ENCODE measurements around the gene NFYA. TPM values are rescaled to one million over a fixed set of nuclear protein-coding genes. Genes with fewer than 3 reads are reported as not detected.
"Not testable (repeated sequence)": the region's sequence is repeated elsewhere in the genome, so short reads cannot be mapped to it uniquely, and the experiment has no call there.

Gene NFYA
- total RNA-seq, 2 experiments from 2014 or later, result 26.2 to 29.8 TPM

- H3K27ac Mint-ChIP-seq, result no peak overlapping the region
- CTCF ChIA-PET, result interaction anchor here (3.0 kb wide), 1 partner anchor 9 kb away, joined by 18 read pairs; no protein-coding TSS in a partner anchor
- no peaks in the 10 kb centered on the region for H3K9me3 Mint-ChIP-seq
- H3K4me1 Mint-ChIP-seq, result no peaks in the 10 kb centered on the region
- peaks cover 48% of the 10 kb centered on the region for H3K36me3 Mint-ChIP-seq (ENCODE audit: low read depth)
- no peaks in the 10 kb centered on the region for H3K27me3 Mint-ChIP-seq
- POLR2A ChIA-PET, result no interaction called here
- H3K4me3 Mint-ChIP-seq, result no peak overlapping the region
- no peak for DNase-seq
Observed at GRCh38 chr6:41100871-41101287, 28.1 kb downstream of the NFYA start.

DNA sequence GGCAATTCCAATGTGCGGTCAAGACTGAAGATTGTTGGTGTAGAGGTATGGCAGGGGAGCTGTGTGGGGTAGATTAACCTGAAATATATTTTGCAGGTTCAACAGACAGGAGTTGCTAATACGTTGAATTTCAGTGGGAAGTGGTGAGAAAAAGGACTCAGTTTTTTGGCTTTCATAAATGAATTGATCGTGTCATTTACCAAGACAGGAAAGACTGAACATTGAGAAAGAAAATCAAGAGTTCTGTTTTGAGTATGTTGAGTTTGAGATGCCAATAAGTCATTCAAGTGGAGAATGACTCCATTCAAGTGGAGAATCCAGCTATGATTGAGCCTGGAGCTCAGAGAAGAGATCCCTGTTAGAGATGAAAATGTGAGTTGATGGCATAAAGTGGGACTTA is 31.1 kb downstream of the NFYA start:
- no peak overlapping the region for H3K27ac Mint-ChIP-seq
- ChIA-PET POLR2A (interaction anchor here (0.8 to 1.2 kb wide), 3 partner anchors 12 to 75 kb away, joined by 3 to 4 read pairs (median 4); no protein-coding TSS in a partner anchor), CTCF (interaction anchor here (1.1 to 3.1 kb wide), 6 partner anchors 9 to 204 kb away, joined by 3 to 18 read pairs (median 4); no protein-coding TSS in a partner anchor)
- no peaks in the 10 kb centered on the region for H3K27me3 Mint-ChIP-seq
- no peaks in the 10 kb centered on the region for H3K4me1 Mint-ChIP-seq
- no peak overlapping the region for H3K4me3 Mint-ChIP-seq
- no peak for DNase-seq
- no peaks in the 10 kb centered on the region for H3K9me3 Mint-ChIP-seq
- H3K36me3 Mint-ChIP-seq (ENCODE audit: low read depth), result peaks cover 20% of the 10 kb centered on the region

DNA sequence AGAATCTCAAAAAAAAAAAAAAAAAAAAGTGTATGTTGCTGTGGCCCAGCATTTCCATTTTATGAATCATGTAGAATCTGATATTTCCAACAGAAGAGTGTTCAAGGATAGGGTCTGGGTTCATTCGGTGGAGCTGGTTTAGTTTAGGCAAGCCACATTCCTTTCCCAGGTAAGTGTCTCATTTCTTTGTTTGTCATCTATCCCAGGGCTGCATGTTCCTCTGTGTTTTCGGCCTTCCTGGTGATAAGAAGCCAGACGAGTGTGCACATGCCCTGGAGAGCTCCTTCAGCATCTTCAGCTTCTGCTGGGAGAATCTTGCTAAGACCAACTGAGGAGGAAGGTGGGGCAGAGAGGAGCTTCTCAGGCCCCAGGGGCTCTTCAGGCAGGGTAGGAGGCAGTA is 38.2 kb downstream of the NFYA start:
- Mint-ChIP-seq H3K9me3 (no peaks in the 10 kb centered on the region), H3K36me3 (ENCODE audit: low read depth) (no peaks in the 10 kb centered on the region), H3K4me3 (no peak overlapping the region), H3K27ac (no peak overlapping the region), H3K4me1 (no peaks in the 10 kb centered on the region), H3K27me3 (no peaks in the 10 kb centered on the region)
- ChIA-PET CTCF (interaction anchor here (2.1 kb wide), 1 partner anchor 71 kb away, joined by 9 read pairs; no protein-coding TSS in a partner anchor), POLR2A (interaction anchor here (0.6 kb wide), 1 partner anchor 24 kb away, joined by 3 read pairs; no protein-coding TSS in a partner anchor)
- DNase-seq, result no peak

DNA sequence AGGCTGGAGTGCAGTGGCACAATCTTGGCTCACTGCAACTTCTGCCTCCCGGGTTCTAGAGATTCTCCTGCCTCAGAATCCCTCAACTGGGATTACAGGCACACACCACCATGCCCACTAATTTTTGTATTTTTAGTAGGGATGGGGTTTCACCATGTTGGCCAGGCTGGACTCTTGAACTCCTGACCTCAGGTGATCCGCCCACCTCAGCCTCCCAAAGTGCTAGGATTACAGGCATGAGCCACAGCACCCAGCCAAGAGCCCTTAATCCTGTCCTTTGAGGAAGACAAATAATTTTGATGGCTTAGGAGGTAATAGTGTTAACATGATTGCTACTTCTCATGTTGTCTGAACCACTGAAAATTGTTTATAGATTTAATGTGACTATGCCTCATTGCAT is 42.3 kb downstream of the NFYA start:
- H3K27me3 Mint-ChIP-seq; H3K27ac Mint-ChIP-seq; H3K4me3 Mint-ChIP-seq; DNase-seq; H3K9me3 Mint-ChIP-seq; H3K4me1 Mint-ChIP-seq; H3K36me3 Mint-ChIP-seq (ENCODE audit: low read depth); POLR2A ChIA-PET: not testable (repeated sequence)
- CTCF ChIA-PET, result interaction anchor here (0.6 kb wide), 2 partner anchors 145 to 191 kb away, joined by 3 to 4 read pairs; no protein-coding TSS in a partner anchor

DNA sequence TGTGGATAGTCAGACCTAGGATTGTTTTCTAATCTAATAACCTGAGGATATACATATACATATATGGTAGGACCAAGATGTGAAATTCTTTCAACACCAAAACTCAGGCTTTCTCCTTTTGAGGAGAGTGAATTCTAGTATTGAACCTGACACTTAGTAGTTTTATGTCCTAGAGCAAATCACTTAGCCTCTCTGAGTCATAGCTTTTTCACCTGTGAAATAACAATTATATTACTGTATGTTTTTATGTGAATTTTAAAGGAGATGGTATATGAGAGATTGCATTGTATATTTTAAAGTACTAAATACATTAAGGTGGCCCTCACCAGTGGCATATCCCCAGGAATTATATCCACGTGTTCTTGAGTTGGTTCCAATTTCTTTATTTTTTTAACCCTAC is 46.7 kb downstream of the NFYA start:
- Mint-ChIP-seq H3K9me3 (no peaks in the 10 kb centered on the region), H3K4me1 (no peaks in the 10 kb centered on the region), H3K27me3 (no peaks in the 10 kb centered on the region), H3K36me3 (ENCODE audit: low read depth) (peaks cover 3% of the 10 kb centered on the region), H3K4me3 (no peak overlapping the region), H3K27ac (no peak overlapping the region)
- no peak for DNase-seq
- ChIA-PET CTCF (no interaction called here), POLR2A (no interaction called here)

- no peaks in the 10 kb centered on the region for H3K9me3 Mint-ChIP-seq
Observed at GRCh38 chr6:41120058-41120457, 47.3 kb downstream of the NFYA start.

DNA sequence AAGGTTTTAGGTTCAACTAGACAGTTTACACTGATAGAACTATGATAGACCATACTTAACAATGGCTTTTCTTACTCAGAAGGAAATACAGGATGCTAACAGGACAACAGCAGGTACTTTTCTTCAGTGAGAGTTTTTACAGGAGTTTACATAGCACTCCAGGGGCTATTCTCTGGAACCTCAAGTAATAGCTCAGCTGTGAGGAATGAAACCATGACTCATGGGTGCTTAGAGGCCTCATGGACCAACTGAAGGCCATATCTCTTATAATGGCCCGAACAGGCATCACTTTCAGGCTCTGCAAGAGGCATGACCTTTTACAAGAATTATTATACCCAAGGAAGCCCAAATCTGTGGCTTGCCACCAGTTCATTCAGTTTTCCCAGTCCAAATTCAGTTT is 49.6 kb downstream of the NFYA start:
- Mint-ChIP-seq H3K36me3 (ENCODE audit: low read depth) (peaks cover 5% of the 10 kb centered on the region), H3K9me3 (no peaks in the 10 kb centered on the region), H3K27me3 (no peaks in the 10 kb centered on the region), H3K4me1 (no peaks in the 10 kb centered on the region), H3K4me3 (no peak overlapping the region), H3K27ac (no peak overlapping the region)
- DNase-seq, result no peak
- ChIA-PET CTCF (interaction anchor here (0.9 kb wide), 1 partner anchor 156 kb away, joined by 3 read pairs; no protein-coding TSS in a partner anchor), POLR2A (no interaction called here)

More at GRCh38 chr6:41120058-41120457, 47.3 kb downstream of the NFYA start:
- POLR2A ChIA-PET, result no interaction called here
- Mint-ChIP-seq H3K27ac (no peak overlapping the region), H3K36me3 (ENCODE audit: low read depth) (peaks cover 3% of the 10 kb centered on the region), H3K4me1 (no peaks in the 10 kb centered on the region), H3K27me3 (no peaks in the 10 kb centered on the region), H3K4me3 (no peak overlapping the region)
- CTCF ChIA-PET, result no interaction called here
- no peak for DNase-seq

DNA sequence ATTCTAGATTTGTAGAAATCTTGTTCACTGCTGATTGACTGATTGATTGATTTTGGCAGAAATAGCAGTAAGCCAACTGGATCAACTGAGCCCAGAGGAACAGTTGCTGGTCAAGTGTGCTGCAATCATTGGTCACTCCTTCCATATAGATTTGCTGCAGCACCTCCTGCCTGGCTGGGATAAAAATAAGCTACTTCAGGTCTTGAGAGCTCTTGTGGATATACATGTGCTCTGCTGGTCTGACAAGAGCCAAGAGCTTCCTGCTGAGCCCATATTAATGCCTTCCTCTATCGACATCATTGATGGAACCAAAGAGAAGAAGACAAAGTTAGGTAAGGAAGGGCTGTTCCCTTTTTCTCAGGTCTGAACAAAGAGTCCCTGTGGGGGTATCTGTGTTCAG is 50.1 kb downstream of the NFYA start:
- no peak overlapping the region for H3K27ac Mint-ChIP-seq
- peaks cover 7% of the 10 kb centered on the region for H3K36me3 Mint-ChIP-seq (ENCODE audit: low read depth)
- H3K4me1 Mint-ChIP-seq, result no peaks in the 10 kb centered on the region
- no peaks in the 10 kb centered on the region for H3K27me3 Mint-ChIP-seq
- DNase-seq, result no peak
- ChIA-PET CTCF (interaction anchor here (0.9 kb wide), 1 partner anchor 156 kb away, joined by 3 read pairs; no protein-coding TSS in a partner anchor), POLR2A (no interaction called here)
- H3K4me3 Mint-ChIP-seq, result no peak overlapping the region
- no peaks in the 10 kb centered on the region for H3K9me3 Mint-ChIP-seq

DNA sequence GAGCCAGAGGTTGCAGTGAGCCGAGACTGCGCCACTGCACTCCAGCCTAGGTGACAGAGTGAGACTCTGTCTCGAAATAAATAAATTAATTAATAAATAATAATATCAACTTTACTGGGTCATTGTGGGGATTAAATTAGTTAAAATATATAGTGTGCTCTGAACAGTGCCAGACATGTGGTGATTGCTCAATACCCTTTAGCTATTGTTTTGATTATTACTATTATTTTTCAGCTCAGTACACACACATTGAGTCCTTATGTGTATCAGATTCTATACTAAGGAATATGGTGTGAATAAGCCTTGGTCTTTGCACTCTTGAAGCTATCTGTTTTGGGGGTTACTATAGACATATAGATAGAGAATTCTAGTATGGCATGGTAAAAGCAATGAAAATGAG is 52.5 kb downstream of the NFYA start:
- no peak overlapping the region for H3K4me3 Mint-ChIP-seq
- DNase-seq, result no peak
- POLR2A ChIA-PET, result no interaction called here
- CTCF ChIA-PET, result interaction anchor here (1.2 to 1.6 kb wide), 2 partner anchors 57 to 195 kb away, joined by 3 to 4 read pairs; no protein-coding TSS in a partner anchor
- H3K36me3 Mint-ChIP-seq (ENCODE audit: low read depth), result peaks cover 7% of the 10 kb centered on the region
- H3K9me3 Mint-ChIP-seq, result no peaks in the 10 kb centered on the region
- no peaks in the 10 kb centered on the region for H3K27me3 Mint-ChIP-seq
- no peak overlapping the region for H3K27ac Mint-ChIP-seq
- H3K4me1 Mint-ChIP-seq, result no peaks in the 10 kb centered on the region

- H3K4me3 Mint-ChIP-seq, result no peak overlapping the region
- no peak overlapping the region for H3K27ac Mint-ChIP-seq
- H3K9me3 Mint-ChIP-seq, result no peaks in the 10 kb centered on the region
- H3K36me3 Mint-ChIP-seq (ENCODE audit: low read depth), result peaks cover 3% of the 10 kb centered on the region
- H3K4me1 Mint-ChIP-seq, result no peaks in the 10 kb centered on the region
- DNase-seq, result no peak
- H3K27me3 Mint-ChIP-seq, result no peaks in the 10 kb centered on the region
- POLR2A ChIA-PET, result no interaction called here
- CTCF ChIA-PET, result no interaction called here
Observed at GRCh38 chr6:41132254-41132653, 59.5 kb downstream of the NFYA start.

- no peaks in the 10 kb centered on the region for H3K4me1 Mint-ChIP-seq
- H3K9me3 Mint-ChIP-seq, result no peaks in the 10 kb centered on the region
- ChIA-PET POLR2A (no interaction called here), CTCF (no interaction called here)
- DNase-seq, result no peak
- H3K27me3 Mint-ChIP-seq, result no peaks in the 10 kb centered on the region
- no peak overlapping the region for H3K4me3 Mint-ChIP-seq
- H3K27ac Mint-ChIP-seq, result no peak overlapping the region
- H3K36me3 Mint-ChIP-seq (ENCODE audit: low read depth), result no peaks in the 10 kb centered on the region
Observed at GRCh38 chr6:41135062-41135832, 62.5 kb downstream of the NFYA start.

DNA sequence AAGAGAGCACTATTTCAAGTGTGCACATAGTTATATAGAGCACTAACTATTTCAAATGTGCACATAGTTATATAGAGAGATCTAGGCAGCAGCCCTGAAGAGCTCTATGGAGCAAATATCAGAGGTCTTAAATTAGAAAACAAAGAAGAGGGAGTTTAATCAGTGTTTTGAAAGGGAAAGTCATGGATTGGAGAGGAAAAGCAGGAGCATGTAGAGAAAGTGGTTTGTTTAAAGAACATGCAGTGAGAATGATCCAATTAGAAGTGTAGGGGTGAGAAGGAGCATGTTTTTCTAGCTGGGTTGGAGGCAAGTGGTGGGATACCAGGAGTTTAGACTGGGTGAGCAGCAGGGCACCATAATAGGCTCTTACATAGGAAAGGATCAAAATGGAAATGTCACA is 64.1 kb downstream of the NFYA start:
- DNase-seq, result no peak
- ChIA-PET CTCF (no interaction called here), POLR2A (no interaction called here)
- Mint-ChIP-seq H3K36me3 (ENCODE audit: low read depth) (no peaks in the 10 kb centered on the region), H3K4me1 (no peaks in the 10 kb centered on the region), H3K27ac (no peak overlapping the region), H3K9me3 (no peaks in the 10 kb centered on the region), H3K27me3 (no peaks in the 10 kb centered on the region), H3K4me3 (no peak overlapping the region)

GRCh38 chr6:41147917-41148316 is 75.1 kb downstream of the NFYA start:
- peak overlapping the region; percentile 16 for H3K27ac Mint-ChIP-seq

More at GRCh38 chr6:41147917-41148316, 75.1 kb downstream of the NFYA start:
- POLR2A ChIA-PET, result no interaction called here
- Mint-ChIP-seq H3K4me1 (peaks cover 24% of the 10 kb centered on the region), H3K36me3 (ENCODE audit: low read depth) (peaks cover 6% of the 10 kb centered on the region), H3K9me3 (no peaks in the 10 kb centered on the region), H3K4me3 (peak overlapping the region; percentile 6), H3K27me3 (no peaks in the 10 kb centered on the region)
- CTCF ChIA-PET, result interaction anchor here (1.1 kb wide), 1 partner anchor 19 kb away, joined by 3 read pairs; no protein-coding TSS in a partner anchor
- no peak for DNase-seq

Measured in activated CD4-positive, alpha-beta memory T cell treated with anti-CD3 and anti-CD28 coated beads, Interleukin-2, amount 10 ng/mL, durations not matched to agents 7 days and 5 days (primary cell).